ENCODE measurements around the gene KIF15. TPM values are rescaled to one million over a fixed set of nuclear protein-coding genes. Genes with fewer than 3 reads are reported as not detected.
A peak's percentile ranks its signal among the peaks of the same experiment; 100 is the strongest.

The KIF15 gene
- total RNA-seq, 1 donor from 2014 or later: 2.4 TPM

DNA sequence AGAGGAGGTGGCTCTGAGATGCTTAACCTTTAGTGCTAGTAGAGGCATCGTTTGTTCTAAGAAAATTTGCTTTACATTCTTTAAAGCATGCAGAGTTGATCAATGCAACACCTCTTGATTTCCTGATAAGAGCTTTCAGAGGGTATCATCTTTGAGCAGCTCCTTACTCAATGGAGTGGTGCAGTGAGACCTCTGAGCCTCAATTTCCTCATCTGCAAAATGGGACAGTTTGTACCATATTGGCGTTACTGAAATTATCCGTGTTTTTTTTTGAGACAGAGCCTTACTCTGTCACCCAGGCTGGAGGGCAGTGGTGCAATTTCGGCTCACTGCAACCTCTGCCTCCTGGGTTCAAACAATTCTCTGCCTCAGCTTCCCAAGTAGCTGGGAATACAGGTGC, 98.5 kb downstream of the KIF15 start:
- no peaks in the 10 kb centered on the region for H3K9me3 Mint-ChIP-seq
- ATAC-seq (ENCODE audit: low read depth) (no peak), DNase-seq (no peak)
- H3K27me3 Mint-ChIP-seq: no peaks in the 10 kb centered on the region
- H3K4me1 Mint-ChIP-seq: peaks cover 17% of the 10 kb centered on the region
- peaks cover 2% of the 10 kb centered on the region for H3K36me3 Mint-ChIP-seq (ENCODE audit: low read depth)
- TF ChIP-seq CTCF (IDR thresholded peaks at IDR 0.05): no peak
- no peak overlapping the region for H3K4me3 Mint-ChIP-seq
- H3K27ac Mint-ChIP-seq: no peak overlapping the region
- intact Hi-C loops (cut with micrococcal nuclease): loop anchor here (2.0 to 10.0 kb wide), 7 partner anchors 117 to 1238 kb away; partner anchors contain the start of genes ABHD5, ANO10, EXOSC7 and ZDHHC3
- ChIA-PET CTCF (no interaction called here), POLR2A (no interaction called here)

- peak; percentile 90 for DNase-seq
- TF ChIP-seq CTCF (IDR thresholded peaks at IDR 0.05): no peak
- H3K36me3 Mint-ChIP-seq (ENCODE audit: low read depth): peaks cover 12% of the 10 kb centered on the region
- POLR2A ChIA-PET: interaction anchor here (1.0 to 1.8 kb wide), 5 partner anchors 100 to 523 kb away, joined by 3 to 10 read pairs (median 4); partner anchors contain the start of genes EXOSC7, KIAA1143, KIF15 and TCAIM
- CTCF ChIA-PET: no interaction called here
- no peaks in the 10 kb centered on the region for H3K27me3 Mint-ChIP-seq
- intact Hi-C loops (cut with micrococcal nuclease): loop anchor here (1.0 to 10.0 kb wide), 11 partner anchors 100 to 1239 kb away; partner anchors contain the start of genes ABHD5, ANO10, EXOSC7 and KIAA1143
- H3K4me1 Mint-ChIP-seq: peaks cover 17% of the 10 kb centered on the region
- peak within 1 kb of the TSS; percentile 88 for H3K4me3 Mint-ChIP-seq
- peak within 1 kb of the TSS; percentile 85 for H3K27ac Mint-ChIP-seq
- no peaks in the 10 kb centered on the region for H3K9me3 Mint-ChIP-seq
- ATAC-seq (ENCODE audit: low read depth): peak; percentile 97
Observed at GRCh38 chr3:44861412-44862225, 100.0 kb downstream of the KIF15 start, which contains the start of gene TMEM42. Gene TMEM42, plus strand, starts transcription at chr3:44861912. Its CDS starts 13 bp downstream, at chr3:44861925.

- H3K27me3 Mint-ChIP-seq: no peaks in the 10 kb centered on the region
- intact Hi-C loops (cut with micrococcal nuclease): loop anchor here (5.0 to 10.0 kb wide), 5 partner anchors 115 to 1240 kb away; partner anchors contain the start of genes ABHD5, ANO10, EXOSC7 and ZDHHC3
- no peak for DNase-seq
- ChIA-PET POLR2A (interaction anchor here (1.0 to 1.8 kb wide), 5 partner anchors 101 to 524 kb away, joined by 3 to 10 read pairs (median 4); partner anchors contain the start of genes EXOSC7, KIAA1143, KIF15 and TCAIM), CTCF (no interaction called here)
- H3K27ac Mint-ChIP-seq: peak overlapping the region; percentile 79
- peaks cover 17% of the 10 kb centered on the region for H3K4me1 Mint-ChIP-seq
- no peak for TF ChIP-seq CTCF (IDR thresholded peaks at IDR 0.05)
- no peaks in the 10 kb centered on the region for H3K9me3 Mint-ChIP-seq
- no peak for ATAC-seq (ENCODE audit: low read depth)
- peaks cover 12% of the 10 kb centered on the region for H3K36me3 Mint-ChIP-seq (ENCODE audit: low read depth)
- H3K4me3 Mint-ChIP-seq: peak overlapping the region; percentile 85
Observed at GRCh38 chr3:44862226-44862637, 100.6 kb downstream of the KIF15 start.

GRCh38 chr3:44865272-44866035, 103.9 kb downstream of the KIF15 start:
- Mint-ChIP-seq H3K36me3 (ENCODE audit: low read depth) (peaks cover 12% of the 10 kb centered on the region), H3K27ac (no peak overlapping the region), H3K4me3 (no peak overlapping the region), H3K4me1 (peaks cover 17% of the 10 kb centered on the region), H3K27me3 (no peaks in the 10 kb centered on the region), H3K9me3 (no peaks in the 10 kb centered on the region)
- ChIA-PET CTCF (no interaction called here), POLR2A (no interaction called here)
- ATAC-seq (ENCODE audit: low read depth) (no peak), DNase-seq (no peak)
- TF ChIP-seq CTCF (IDR thresholded peaks at IDR 0.05): no peak
- intact Hi-C loops (cut with micrococcal nuclease): loop anchor here (10.0 kb wide), 2 partner anchors 241 to 1171 kb away; partner anchors contain the start of genes ABHD5 and ZNF197
